GM23338 (cell line): ENCODE measurements around the gene RAD52.

Experiments used
- CREB1 ChIP-seq: fragments of 250-450 bp; sonication (Bioruptor Pico); IDR thresholded peaks from 2 replicates; pipeline ENCODE4 v1.5.0; 2020; ENCODE audit warnings: low read depth, mild to moderate bottlenecking, moderate library complexity
- EZH2 ChIP-seq: fragments of 200-600 bp; sonication (generic); IDR thresholded peaks from one replicate; pipeline ENCODE4 v1.8.0; 2017; ENCODE audit warnings: antibody characterized with exemption, mild to moderate bottlenecking, low read depth; ENCODE audit not compliant: unreplicated experiment
- EZH2phosphoT487 ChIP-seq: fragments of 200-600 bp; sonication (generic); IDR thresholded peaks from one replicate; pipeline ENCODE4 v1.8.1; 2018; ENCODE audit warnings: antibody characterized with exemption; ENCODE audit not compliant: unreplicated experiment
- JUNB ChIP-seq: IDR thresholded peaks from one replicate; pipeline ENCODE4 v1.6.1; 2016; ENCODE audit warnings: antibody characterized with exemption; ENCODE audit not compliant: unreplicated experiment
- POLR2AphosphoS5 ChIP-seq: IDR thresholded peaks from 2 replicates; pipeline ENCODE4 v1.6.1; 2016; ENCODE audit warnings: antibody characterized with exemption, low read depth
- ZNF114 ChIP-seq: fragments of 250-450 bp; sonication (Bioruptor Pico); IDR thresholded peaks from 2 replicates; pipeline ENCODE4 v1.5.0; 2020; ENCODE audit warnings: mild to moderate bottlenecking, moderate library complexity
- ZNF331 ChIP-seq: fragments of 250-450 bp; sonication (Bioruptor Pico); IDR thresholded peaks from 2 replicates; pipeline ENCODE4 v1.5.0; 2020; ENCODE audit warnings: low read depth, mild to moderate bottlenecking, moderate library complexity
- TF ChIP-seq, protein P1 (sequence below), 2 experiments: fragments of 200-600 bp in 1 of 2; sonication (generic) in 1 of 2; conservative IDR thresholded peaks; 2 replicates each; pipeline versions ENCODE4 v1.5.1 to v1.6.1; 2016 to 2017; ENCODE audit warnings: antibody characterized with exemption in 2 of 2, low read depth in 2 of 2, mild to moderate bottlenecking in 2 of 2, moderate library complexity in 1 of 2
- TF ChIP-seq, protein P2 (sequence below): IDR thresholded peaks from one replicate; pipeline ENCODE4 v1.6.1; 2018; ENCODE audit warnings: antibody characterized with exemption; ENCODE audit not compliant: unreplicated experiment
- TF ChIP-seq, protein P3 (sequence below): IDR thresholded peaks from 2 replicates; pipeline ENCODE4 v1.6.1; 2016; ENCODE audit warnings: antibody characterized with exemption

DNA sequence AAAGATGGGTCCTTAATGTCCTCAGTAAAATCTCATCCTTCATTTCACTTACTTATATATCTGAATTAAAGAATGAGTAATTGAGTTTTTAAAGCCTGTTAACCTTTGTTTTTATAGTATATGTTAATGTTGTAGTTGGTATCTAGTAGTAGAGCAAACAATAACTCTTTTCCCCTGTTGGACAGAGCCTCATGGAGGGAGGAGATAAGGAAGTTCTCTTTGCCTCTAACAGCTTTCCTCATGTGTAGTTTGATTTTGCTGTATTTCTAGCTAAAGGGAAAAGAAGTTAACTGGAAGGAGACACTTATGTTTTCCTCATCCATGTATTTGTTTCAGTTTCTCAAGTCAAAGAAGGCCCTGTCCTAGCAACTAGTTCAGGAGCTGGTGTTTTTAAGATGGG, 55.3 kb downstream of the RAD52 start:
- TF ChIP-seq, protein P1, sequence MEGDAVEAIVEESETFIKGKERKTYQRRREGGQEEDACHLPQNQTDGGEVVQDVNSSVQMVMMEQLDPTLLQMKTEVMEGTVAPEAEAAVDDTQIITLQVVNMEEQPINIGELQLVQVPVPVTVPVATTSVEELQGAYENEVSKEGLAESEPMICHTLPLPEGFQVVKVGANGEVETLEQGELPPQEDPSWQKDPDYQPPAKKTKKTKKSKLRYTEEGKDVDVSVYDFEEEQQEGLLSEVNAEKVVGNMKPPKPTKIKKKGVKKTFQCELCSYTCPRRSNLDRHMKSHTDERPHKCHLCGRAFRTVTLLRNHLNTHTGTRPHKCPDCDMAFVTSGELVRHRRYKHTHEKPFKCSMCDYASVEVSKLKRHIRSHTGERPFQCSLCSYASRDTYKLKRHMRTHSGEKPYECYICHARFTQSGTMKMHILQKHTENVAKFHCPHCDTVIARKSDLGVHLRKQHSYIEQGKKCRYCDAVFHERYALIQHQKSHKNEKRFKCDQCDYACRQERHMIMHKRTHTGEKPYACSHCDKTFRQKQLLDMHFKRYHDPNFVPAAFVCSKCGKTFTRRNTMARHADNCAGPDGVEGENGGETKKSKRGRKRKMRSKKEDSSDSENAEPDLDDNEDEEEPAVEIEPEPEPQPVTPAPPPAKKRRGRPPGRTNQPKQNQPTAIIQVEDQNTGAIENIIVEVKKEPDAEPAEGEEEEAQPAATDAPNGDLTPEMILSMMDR (conservative IDR thresholded peaks at IDR 0.05; ENCODE audit: low read depth in 2 of 2) = no peak
- no peak for TF ChIP-seq POLR2AphosphoS5
- TF ChIP-seq, protein P2, sequence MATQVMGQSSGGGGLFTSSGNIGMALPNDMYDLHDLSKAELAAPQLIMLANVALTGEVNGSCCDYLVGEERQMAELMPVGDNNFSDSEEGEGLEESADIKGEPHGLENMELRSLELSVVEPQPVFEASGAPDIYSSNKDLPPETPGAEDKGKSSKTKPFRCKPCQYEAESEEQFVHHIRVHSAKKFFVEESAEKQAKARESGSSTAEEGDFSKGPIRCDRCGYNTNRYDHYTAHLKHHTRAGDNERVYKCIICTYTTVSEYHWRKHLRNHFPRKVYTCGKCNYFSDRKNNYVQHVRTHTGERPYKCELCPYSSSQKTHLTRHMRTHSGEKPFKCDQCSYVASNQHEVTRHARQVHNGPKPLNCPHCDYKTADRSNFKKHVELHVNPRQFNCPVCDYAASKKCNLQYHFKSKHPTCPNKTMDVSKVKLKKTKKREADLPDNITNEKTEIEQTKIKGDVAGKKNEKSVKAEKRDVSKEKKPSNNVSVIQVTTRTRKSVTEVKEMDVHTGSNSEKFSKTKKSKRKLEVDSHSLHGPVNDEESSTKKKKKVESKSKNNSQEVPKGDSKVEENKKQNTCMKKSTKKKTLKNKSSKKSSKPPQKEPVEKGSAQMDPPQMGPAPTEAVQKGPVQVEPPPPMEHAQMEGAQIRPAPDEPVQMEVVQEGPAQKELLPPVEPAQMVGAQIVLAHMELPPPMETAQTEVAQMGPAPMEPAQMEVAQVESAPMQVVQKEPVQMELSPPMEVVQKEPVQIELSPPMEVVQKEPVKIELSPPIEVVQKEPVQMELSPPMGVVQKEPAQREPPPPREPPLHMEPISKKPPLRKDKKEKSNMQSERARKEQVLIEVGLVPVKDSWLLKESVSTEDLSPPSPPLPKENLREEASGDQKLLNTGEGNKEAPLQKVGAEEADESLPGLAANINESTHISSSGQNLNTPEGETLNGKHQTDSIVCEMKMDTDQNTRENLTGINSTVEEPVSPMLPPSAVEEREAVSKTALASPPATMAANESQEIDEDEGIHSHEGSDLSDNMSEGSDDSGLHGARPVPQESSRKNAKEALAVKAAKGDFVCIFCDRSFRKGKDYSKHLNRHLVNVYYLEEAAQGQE = no peak
- TF ChIP-seq, protein P3, sequence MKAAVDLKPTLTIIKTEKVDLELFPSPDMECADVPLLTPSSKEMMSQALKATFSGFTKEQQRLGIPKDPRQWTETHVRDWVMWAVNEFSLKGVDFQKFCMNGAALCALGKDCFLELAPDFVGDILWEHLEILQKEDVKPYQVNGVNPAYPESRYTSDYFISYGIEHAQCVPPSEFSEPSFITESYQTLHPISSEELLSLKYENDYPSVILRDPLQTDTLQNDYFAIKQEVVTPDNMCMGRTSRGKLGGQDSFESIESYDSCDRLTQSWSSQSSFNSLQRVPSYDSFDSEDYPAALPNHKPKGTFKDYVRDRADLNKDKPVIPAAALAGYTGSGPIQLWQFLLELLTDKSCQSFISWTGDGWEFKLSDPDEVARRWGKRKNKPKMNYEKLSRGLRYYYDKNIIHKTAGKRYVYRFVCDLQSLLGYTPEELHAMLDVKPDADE = no peak
- TF ChIP-seq EZH2 = no peak
- TF ChIP-seq EZH2phosphoT487 = no peak
- TF ChIP-seq JUNB = no peak
- TF ChIP-seq ZNF331 = no peak
- TF ChIP-seq CREB1 = no peak
- TF ChIP-seq ZNF114 (CRISPR knock-in tag) = no peak
